HTR-8/SVneo (cell line): ENCODE data around the gene MAPKAPK3.

Experiments
- DNase-seq: peaks from one replicate; pipeline ENCODE4 v3.0.0; 2011; ENCODE audit warnings: low spot score, mixed read lengths; ENCODE audit not compliant: insufficient read length
- FAIRE-seq: peaks from 2 replicates; lab custom pipeline; 2011; peaks lifted over from hg19 to GRCh38; lab: Jason Lieb, UNC

The MAPKAPK3 gene

DNA sequence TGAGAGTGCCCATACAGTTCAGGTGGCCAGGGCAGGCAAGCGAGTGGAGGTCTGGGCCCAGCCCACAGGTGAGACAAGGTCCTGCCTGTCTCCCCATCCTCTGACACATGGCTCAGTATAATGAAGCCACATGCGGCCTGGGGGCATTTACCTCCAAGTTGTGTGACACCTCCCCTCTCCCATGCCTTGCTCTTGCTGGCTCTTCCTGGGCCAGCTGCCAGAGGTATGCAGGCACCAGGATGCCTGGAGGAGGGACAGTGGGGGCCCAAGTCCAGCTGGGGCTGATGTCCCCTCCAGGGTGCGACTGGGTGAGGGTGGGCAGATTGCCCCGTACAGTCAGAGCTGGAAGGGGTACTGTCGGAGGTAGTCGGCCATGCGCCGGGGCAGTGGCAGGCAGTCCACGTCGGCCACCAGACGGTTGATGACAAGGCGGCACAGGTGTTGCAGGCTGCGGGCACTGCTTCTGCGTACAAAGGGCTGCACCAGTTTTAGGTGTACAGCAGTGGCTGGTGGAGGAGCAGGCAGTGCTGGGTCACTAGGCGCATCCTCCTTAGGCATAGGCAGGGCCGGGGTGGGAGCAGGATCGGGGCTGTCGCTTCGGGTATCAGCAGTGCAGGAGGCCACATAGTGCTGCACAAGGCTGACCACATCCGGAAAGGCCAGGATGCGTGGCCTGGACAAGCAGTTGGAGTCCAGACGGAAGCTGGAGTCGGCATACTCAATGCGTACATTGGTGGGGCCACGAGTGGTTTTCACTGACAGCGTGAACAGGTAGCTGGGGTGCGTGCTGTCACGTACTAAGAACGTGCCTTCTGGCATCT, 9.5 kb upstream of the MAPKAPK3 start:
- FAIRE-seq: no peak
- DNase-seq: no peak

DNA sequence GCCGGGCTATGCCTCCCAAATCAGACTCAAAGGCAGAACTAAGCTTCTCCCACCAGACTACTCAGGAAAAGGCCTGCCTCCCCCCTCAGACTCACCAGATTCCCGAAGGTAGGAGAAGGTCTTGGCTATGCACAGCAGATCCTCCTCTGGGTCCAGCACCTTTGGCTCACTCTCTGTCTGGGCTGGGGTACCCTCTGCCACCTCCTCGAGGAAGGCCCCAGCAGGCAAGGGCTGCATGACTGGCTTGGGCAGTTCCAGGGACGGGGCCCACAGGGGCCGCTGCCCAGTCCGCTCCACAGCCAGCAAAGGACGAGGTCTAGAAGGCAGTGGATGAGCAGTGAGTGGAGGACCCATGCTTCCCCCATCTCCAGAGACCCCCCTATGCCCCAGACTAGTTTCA, 8.7 kb upstream of the MAPKAPK3 start:
- DNase-seq (no peak), FAIRE-seq (no peak)

DNA sequence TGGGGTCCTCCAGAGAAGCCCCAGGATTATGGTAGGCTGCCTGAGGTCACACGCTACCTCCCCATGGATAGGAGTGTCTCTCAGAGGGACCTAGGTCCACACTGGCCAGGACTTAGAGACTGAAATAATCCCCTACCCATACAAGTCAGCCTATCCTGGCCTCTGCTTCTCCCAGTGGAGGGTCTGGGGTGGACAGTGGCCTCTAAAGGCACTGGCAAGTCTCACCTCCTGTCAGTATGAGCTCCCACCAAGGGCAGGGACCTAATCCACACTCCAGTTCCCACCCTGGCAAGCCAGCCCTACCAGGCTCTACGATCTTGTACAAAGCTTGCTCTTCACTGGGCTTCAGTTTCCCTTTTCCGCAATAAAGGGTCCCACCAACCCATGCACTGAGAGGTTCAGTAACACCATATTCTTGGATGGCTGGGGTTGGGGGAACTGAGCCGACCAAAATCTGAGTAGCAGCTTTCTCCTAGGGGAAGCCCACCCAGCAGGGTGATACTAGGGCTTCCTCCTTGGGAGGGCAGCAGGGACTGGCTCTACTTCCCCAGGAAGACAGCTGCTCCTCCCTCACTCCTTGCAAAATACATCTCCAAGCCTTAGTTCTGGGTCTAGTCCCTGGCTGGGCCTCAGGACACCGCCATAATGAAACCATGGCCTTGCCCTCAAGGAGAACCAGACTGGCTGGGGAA, 7.7 kb upstream of the MAPKAPK3 start:
- no peak for FAIRE-seq
- no peak for DNase-seq

DNA sequence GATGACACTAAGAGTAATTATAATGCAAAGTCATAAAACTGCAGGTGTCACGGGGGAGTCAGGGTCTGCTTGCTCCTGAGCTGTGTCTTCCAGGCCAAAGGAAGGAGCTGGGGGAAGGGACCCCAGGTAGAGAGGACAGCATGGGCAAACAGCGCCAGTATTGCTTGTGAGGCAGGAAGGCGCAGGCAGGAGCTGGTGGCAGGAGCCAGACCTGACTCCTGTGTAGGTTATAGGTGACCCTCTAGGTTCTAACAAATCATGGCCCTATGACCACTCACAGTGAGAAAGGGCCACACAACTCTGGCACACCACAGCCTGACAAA, 7.2 kb upstream of the MAPKAPK3 start:
- no peak for DNase-seq
- FAIRE-seq: no peak

DNA sequence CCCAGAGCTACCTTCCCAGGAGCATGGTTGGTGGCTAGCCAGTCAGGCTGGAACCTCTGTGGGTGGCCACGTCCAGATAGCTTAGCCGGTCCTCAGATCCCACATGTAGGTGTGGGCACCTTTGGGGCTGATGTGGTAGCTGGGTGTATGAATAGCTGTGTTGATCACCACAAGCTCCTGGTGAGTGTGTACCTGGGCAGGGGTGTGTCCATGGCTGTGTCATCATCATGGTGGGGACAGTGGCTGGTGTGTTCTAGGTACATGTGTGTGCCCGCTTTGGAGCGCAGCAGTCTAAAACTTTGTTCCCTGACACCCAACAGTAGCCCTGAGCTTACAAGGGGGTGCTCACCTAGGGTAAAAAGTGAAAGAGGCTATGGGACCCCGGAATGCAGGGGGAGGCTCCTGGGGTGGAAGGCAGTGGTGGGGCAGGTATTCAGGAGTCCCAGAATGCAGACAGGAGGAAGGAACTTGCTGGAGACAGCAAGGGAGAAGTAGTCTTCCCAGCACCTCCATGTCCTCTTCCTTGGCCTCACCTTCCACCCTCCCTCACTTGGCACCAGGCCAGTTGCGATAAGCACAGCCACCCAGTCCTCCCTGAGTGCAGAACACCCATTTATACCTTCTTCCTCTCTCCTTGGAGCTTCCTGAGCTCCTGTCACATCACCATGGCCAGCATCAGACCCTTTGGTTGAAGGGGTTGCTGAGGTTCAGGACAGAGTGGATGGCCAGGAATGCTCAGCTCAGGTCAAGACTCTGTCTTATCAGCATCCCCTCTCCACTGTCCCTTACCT, 6.6 kb upstream of the MAPKAPK3 start:
- DNase-seq: no peak
- FAIRE-seq: no peak

DNA sequence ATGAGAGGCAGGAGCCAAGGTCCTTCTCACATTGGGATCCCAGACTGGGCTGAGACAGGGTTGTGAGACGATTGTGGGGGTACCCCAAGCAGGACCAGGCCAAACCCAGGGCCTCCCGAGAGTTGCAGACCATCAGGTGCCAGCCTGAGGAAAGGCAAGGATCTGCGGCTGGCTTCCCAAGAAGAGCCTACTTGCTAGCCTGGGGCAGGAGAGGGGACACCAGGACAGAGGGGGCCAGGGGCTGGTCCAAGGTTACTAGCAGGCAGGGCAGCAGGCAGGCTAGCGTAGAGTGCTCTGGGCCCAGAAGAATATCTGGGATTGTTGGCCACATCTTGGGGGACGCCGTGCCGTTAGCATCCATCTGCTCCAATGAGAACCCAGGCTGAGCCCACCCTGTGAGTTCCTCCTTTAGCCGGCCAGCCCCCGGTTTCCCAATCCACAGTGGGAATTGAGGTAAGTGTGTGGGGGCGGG, 5.9 kb upstream of the MAPKAPK3 start:
- no peak for FAIRE-seq

DNA sequence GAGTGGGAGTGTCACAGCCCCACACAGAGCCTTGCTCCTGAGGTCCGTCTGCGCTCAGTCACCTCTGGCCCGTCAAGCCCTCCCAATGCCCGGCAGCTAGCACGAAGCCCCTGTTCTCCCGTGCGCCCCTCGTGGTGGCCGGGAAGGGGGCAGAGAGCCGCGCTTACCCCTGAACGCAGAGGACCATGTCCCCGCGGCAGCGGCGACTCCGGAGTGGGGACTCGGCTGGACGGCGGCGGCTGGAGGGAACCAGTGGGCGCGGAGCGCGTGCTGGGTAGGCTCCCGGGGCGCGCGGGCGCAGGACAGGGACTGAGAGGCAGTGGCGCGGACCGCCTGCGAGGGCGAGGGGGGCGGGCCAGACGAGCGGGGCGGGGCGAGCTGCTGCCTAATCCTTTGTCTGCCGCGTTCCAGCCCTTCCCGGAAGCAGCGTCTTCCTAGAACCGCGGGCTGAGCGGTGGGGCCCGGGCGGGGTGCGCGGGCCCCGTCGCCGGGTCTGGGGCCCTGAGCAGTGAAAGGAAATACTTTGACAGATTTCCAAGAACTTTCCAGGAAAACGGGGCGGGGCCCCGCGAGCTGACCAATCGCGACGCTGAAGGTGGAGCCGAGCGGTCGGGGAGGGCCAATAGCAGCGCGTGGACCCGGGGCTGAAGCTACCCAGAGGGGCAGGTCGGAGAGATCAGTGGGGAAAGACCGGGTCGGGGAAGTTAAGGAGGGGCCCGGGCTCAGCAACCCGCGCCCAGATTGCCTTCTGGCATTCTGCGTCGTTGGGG, 5.3 kb upstream of the MAPKAPK3 start, which contains the start of gene CISH:
CISH (minus strand) TSS at position 311 of the 770 bp plus-strand sequence; CDS start at position 187, 124 bp downstream.
- FAIRE-seq: peak; percentile 46
- peak; percentile 89 for DNase-seq

More for the DNA sequence above, 5.9 kb upstream of the MAPKAPK3 start:
- DNase-seq: no peak

DNA sequence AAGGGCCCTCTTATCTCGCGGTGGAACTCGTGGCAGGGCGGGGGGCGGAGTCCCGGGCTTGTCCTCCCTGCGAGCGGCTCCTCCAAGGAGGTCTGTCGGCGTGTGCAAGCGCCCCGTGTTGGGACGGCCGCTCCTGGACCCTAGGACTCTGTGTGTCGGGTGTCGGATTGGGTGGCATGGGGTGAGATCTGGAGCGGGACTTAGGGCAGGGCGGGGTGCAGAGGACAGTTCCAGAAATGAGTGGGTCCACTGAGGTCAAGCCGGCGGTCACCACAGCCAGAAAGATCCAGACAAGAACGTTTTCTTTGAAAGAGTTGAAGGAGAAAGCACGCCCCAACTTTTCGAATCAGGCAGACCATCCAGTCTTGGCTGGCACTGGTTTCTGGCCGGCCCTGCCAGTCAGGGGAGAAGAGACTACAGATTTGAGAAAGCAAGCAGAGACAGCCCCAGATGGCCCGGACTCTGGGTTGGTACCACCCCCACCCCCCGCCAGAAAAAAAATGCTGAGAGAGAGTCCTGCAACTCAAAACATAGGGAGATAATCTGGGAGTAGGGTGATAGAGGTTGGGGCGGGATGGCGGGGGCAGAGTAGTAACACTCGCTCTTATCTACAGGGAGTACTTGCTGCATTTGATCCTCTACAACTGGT, 4.6 kb upstream of the MAPKAPK3 start:
- FAIRE-seq: no peak

DNA sequence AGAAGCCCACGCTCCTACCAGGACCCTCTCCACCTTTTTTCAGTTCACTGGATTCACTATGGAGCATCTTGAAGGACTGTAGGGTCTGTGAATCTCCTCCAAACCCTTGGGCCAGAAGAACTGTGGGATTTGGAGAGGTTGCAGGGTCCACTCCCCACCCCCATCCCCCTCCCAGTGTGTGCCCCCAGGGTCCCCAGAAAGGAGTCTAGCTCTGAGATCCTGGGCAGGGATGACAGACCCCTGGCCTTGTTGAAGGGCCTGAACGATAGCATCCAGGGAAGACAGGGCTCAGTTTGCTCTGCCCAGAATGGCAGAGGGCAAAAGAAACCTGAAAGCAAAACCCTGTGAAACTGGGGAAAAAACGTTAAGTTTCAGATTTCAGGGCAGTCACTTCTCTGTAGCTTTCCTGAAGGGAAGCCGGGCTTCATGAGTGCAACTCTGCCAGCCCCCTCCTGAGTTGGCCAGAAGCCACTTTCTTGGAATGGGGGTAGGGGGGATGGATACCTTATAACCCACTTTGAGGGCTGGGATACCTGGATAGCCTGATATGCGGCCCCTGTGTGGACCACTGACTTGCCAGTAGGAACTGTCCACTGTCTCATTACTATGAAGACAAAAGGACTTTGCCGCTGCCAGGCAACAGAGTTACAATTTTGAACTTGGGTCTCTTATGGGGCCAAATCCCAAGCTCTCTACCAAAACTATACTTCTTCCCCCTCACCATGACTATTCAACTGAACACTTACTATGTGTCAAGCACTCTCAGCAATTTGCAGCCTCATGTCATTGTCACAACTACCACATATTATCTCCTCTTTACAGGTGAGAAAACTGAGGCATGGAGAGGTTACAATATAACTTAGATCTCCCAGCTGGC, 3.7 kb upstream of the MAPKAPK3 start:
- FAIRE-seq: no peak
- no peak for DNase-seq

More for the DNA sequence above, 4.6 kb upstream of the MAPKAPK3 start:
- DNase-seq: no peak

DNA sequence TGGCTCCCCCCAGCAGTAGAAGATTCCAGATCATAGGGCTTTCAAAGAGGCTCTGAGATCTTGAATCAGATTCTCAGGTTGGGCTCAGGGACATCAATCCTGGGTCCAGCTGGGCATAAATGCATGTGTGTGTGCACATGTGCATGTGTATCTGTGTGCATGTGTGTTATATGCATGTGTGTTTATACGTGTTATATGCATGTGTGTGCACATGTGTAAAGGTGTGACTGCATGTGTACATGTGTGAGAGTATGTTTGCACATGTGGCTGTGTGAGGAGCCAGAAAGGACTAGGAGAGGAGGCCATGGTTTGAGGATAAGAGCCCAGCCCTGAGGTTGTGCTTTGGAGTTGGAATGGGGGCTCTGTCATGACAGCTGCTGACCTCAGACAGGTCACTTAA, 1.8 kb upstream of the MAPKAPK3 start:
- FAIRE-seq (peak; percentile 40), DNase-seq (no peak)

DNA sequence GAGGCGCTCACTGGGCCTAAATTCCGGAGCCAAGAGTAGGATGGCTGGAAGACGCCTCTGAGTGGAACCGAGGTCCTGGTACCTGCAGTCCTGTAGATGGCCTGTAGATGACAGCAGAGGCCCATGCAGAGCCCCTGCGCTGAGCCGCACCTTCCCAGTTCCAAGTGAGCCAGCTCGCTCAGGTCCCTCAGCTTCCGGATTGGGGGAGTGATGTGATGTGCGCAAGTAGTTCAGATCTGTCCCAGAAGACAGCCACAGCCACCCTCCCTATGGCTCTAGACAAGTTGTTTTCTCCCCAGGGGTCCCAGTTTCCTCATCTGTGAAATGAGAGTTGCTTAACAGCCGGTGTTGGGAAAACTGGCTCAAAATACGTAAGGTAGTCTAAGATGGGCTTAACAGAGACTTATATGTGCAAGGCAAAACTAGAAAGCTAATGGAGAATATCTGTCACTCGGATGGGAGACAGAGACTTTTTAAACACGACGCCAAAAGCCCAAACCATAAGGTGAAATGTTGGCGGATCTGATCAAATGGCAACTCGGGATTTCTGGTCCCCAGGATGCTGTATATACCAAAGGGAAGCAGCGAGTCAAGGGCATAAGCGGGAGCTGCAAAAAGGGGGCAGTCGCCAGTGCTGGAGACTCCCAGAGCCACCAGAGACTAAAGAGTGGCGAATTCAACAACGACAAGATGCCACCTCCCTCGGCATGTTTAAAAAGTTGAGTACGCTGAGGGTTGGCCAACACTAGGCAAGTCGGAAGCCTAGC, 765 bp upstream of the MAPKAPK3 start:
- DNase-seq (peak; percentile 92), FAIRE-seq (peak; percentile 65)

DNA sequence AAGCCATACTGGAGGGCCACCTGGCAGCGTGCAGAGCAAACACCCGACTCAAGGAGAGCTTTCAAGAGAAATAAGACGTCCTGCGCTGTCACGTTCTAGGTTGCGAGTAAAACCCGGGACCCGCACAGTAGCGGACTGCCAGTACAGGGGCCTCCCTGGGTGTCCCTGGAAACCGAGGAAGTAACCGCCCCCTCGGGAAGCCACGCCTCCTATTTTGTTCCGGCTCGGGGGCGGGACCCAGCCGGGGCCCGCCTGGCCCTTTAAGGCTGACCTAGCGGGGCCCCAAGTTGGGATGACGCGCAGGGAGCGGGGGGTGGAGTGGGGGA, 218 bp upstream of the MAPKAPK3 start:
- FAIRE-seq (peak; percentile 16), DNase-seq (peak; percentile 92)

DNA sequence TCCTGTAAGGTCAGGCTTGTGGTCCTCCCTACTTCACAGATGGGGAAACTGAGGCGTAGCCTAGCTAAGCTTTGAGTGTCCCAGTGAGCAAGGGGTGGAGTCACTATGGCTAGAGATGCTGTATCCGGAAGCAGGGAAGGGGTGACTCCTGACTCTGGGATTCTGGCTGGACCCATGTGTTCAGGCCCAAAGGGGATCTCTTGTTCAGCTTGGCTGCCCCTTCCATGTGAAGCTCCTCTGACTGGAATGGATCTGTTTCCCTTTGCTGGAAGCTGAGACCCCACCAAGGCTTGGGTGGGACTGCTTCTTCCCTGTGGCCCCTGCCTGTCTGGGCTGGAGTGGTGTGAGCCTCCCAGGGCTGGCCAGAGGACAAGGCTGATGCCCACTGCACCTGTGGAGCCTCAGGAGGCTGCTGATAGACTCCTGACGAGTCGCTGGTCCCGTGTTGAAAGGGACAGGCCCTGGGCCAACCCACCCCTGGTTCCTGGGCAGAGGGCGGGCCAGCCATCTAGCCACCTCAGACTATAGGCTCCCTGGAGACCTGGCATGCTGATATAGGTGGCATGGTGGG, 1.0 kb downstream of the MAPKAPK3 start:
- FAIRE-seq: no peak
- no peak for DNase-seq

DNA sequence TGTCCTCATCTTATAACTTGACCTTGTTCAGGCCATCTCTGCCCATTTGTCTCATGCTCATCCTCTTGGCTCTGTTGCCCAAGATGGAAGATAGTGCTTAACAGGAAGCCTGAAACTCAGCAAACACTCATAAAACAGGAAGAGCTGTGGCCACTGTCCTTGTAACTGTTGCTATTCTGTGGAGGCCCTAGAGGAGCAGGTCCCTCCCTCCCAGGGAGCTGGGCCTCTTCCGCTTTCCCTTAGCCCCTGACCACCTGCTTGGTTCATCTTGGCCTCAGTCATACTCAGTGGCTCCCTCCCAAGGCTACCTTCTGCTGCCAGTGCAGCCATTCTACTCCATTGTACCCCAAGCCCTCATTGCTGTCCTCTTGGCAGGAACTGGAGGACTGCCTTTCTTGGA, 3.5 kb downstream of the MAPKAPK3 start:
- DNase-seq: no peak
- FAIRE-seq: peak; percentile 31

DNA sequence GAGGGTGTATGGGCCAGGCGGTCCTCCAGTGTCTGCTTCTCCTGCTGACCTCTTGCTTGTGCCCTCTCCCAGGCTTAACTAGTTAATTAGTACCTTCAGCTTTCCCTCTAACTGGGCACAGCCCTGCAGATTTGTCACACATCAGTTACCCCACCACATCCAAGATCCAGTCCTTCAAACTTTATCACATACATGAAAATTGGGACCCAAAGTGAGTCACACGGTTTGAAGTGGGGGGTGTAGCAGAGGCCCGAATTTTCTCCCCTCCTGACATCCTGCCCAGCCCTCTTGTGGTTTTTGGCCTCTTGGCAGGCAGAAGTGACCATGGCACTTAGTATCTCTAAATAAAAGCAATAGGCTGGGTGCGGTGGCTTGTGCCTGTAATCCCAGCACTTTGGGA, 3.9 kb downstream of the MAPKAPK3 start:
- FAIRE-seq: no peak
- DNase-seq: no peak

DNA sequence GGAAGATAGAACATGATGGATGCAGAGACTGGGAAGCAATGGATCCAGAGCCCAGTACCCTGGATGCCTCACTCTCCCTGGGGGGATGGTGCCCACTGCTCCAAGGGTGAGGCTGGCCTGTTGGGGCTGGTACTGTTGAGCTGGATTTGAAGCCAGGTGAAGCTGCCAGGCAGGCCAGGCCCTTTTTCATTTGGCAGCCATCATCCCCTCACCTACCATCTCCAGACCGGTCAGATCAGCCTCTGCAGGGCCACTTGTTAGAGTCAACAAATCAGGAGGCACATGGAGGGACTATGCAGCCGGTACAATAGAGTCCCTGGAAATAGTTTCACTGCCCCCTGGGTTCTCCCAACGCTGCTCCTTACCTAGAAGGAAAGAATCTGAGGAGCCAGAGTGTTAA, 5.9 kb downstream of the MAPKAPK3 start:
- no peak for FAIRE-seq

DNA sequence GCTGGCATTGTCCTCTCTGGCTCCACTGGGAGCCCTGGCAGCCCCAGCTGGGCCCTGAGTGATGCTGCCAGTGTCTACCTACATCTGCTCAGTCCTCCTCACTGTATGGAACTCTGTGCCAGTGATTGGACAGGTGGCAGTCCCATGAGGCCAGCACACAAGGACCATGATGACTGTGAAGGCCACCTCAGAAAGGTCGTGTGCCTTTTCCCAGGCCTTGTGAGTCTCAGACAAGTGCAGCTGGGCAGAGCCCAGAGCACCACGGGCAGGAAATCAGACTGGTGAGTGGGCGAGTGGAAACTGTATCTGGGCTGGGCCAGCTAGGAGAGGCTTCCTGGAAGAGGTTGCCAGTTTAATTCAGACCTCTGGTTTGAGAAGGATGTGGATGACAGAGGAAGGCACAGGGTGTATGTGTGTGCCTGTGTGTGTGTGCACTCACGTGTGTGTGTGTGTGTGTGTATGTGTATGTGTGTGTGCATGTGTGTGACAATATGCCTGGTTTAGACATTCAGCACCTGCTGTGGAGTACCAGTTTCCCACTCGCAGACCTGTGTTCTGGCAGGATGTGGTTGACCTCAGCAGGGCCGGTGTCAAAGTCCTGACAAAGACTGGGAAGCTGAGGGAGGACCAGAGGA, 7.0 kb downstream of the MAPKAPK3 start:
- FAIRE-seq (peak; percentile 46), DNase-seq (no peak)

More for the DNA sequence above, 5.9 kb downstream of the MAPKAPK3 start:
- DNase-seq: no peak
